ENCODE measurements around the gene TBCD.

GRCh38 chr17:82837586-82838320 is 85.9 kb downstream of the TBCD start:
- TF ChIP-seq POLR2A (IDR thresholded peaks at IDR 0.05) (no peak), CTCF (IDR thresholded peaks at IDR 0.05) (no peak)
